Transverse colon (tissue), 4 donors: ENCODE results near the gene SCAI.
"Not testable (repeated sequence)": the region's sequence is repeated elsewhere in the genome, so short reads cannot be mapped to it uniquely, and the experiment has no call there.

ENCODE experiments used
- CTCF ChIP-seq, 5 experiments: fragments of 200-600 bp in 3 of 5; fragments of 450-650 bp in 2 of 5; sonication (generic) in 3 of 5; IDR thresholded peaks; 1 replicate in 2 of 5; 2 replicates in 3 of 5; pipeline ENCODE4 v1.5.1; 2016 to 2017; ENCODE audit warnings: antibody characterized with exemption in 5 of 5, inconsistent platforms in 3 of 5, mild to moderate bottlenecking in 2 of 5, moderate library complexity in 1 of 5
- EP300 ChIP-seq: sonication (generic); formaldehyde crosslinking; IDR thresholded peaks from one replicate; pipeline ENCODE4 v1.6.1; 2017; ENCODE audit warnings: antibody characterized with exemption, low read depth
- POLR2A ChIP-seq: fragments of 450-650 bp; IDR thresholded peaks from one replicate; pipeline ENCODE4 v1.6.1; 2016; ENCODE audit warnings: antibody characterized with exemption, mild to moderate bottlenecking, moderate library complexity
- POLR2AphosphoS5 ChIP-seq, 3 donors: sonication (generic); formaldehyde crosslinking; IDR thresholded peaks; one replicate each; pipeline ENCODE4 v1.6.1; 2016; ENCODE audit warnings: antibody characterized with exemption in 3 of 3

DNA sequence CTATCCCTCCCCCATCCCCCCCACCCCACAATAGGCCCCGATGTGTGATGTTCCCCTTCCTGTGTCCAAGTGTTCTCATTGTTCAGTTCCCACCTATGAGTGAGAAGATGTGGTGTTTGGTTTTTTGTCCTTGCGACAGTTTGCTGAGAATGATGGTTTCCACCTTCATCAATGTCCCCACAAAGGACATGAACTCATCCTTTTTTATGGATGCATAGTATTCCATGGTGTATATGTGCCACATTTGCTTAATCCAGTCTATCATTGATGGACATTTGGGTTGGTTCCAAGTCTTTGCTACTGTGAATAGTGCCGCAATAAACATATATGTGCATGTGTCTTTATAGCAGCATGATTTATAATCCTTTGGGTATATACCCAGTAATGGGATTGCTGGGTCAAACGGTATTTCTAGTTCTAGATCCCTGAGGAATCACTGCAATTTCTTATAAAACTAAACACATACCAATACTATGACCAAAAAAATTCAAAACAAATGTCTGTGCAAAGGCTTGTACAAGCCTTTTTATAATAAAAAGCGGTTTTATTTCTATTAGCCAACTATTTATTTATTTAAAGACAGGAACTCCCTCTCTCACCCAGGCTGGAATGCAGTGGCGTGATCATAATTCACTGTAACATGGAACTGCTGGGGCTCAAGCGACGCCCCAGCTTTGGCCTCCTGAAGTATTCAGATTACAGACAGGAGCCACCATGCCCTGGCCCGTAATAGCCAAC lies 183.5 kb downstream of the SCAI start:
- TF ChIP-seq CTCF (IDR thresholded peaks at IDR 0.05); POLR2A; POLR2AphosphoS5 (IDR thresholded peaks at IDR 0.05); EP300: not testable (repeated sequence)
